Measurements from ENCODE around the gene KLHDC4.
"Not testable (repeated sequence)": the region's sequence is repeated elsewhere in the genome, so short reads cannot be mapped to it uniquely, and the experiment has no call there.

Gene KLHDC4

GRCh38 chr16:87765776-87766484 is at the start of gene KLHDC4:
Gene KLHDC4 (minus strand): TSS chr16:87765986. CDS start chr16:87765890, 96 bp downstream.
- Histone ChIP-seq H3K9me3 (ENCODE audit: insufficient read depth, low read length) (no peaks in the 10 kb centered on the region), H3K36me3 (ENCODE audit: insufficient read depth, insufficient read length, low read length) (peaks cover 40% of the 10 kb centered on the region), H3K27me3 (ENCODE audit: insufficient read depth, insufficient read length) (no peaks in the 10 kb centered on the region), H3K4me3 (ENCODE audit: insufficient read length, low read depth) (peak within 1 kb of the TSS; percentile 95), H3K9ac (ENCODE audit: insufficient read length, low read depth) (peak within 1 kb of the TSS; percentile 91), H3K4me1 (ENCODE audit: insufficient read depth, insufficient read length) (peaks cover 8% of the 10 kb centered on the region)
- TF ChIP-seq YY1 (IDR thresholded peaks at IDR 0.05; ENCODE audit: insufficient read depth, insufficient read length) (peak; percentile 21), SUZ12 (IDR thresholded peaks at IDR 0.05; ENCODE audit: extremely low read depth, insufficient read depth, insufficient read length) (no peak)
- DNase-seq (ENCODE audit: low read depth, low spot score) = peak; percentile 84

GRCh38 chr16:87815567-87815966 is 49.8 kb upstream of the KLHDC4 start:
- Histone ChIP-seq H3K4me3 (ENCODE audit: insufficient read length, low read depth) (no peak overlapping the region), H3K36me3 (ENCODE audit: insufficient read depth, insufficient read length, low read length) (no peaks in the 10 kb centered on the region), H3K9ac (ENCODE audit: insufficient read length, low read depth) (no peak overlapping the region), H3K9me3 (ENCODE audit: insufficient read depth, low read length) (peaks cover 37% of the 10 kb centered on the region), H3K4me1 (ENCODE audit: insufficient read depth, insufficient read length) (peaks cover 11% of the 10 kb centered on the region), H3K27me3 (ENCODE audit: insufficient read depth, insufficient read length) (no peaks in the 10 kb centered on the region)
- TF ChIP-seq YY1 (IDR thresholded peaks at IDR 0.05; ENCODE audit: insufficient read depth, insufficient read length) (no peak), ZNF274 (IDR thresholded peaks at IDR 0.05; ENCODE audit: low read depth, low read length) (no peak), SUZ12 (IDR thresholded peaks at IDR 0.05; ENCODE audit: extremely low read depth, insufficient read depth, insufficient read length) (no peak)
- DNase-seq (ENCODE audit: low read depth, low spot score) = no peak

GRCh38 chr16:87812200-87812656 is 46.4 kb upstream of the KLHDC4 start:
- H3K9ac ChIP-seq (ENCODE audit: insufficient read length, low read depth) = no peak overlapping the region

DNA sequence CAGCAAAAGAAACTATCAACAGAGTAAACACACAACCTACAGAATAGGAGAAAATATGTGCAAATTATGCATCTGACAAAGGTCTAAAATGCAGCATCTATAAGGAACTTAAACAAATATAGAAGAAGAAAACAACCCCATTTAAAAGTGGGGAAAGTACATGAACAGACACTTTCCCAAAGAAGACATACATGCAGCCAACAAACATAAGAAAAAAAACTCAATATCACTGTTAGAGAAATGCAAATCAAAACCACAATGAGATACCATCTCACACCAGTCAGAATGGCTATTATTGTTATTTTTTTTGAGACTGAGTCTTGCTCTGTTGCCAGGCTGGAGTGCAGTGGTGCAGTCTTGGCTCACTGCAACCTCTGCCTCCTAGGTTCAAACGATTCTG is 45.7 kb upstream of the KLHDC4 start:
- not testable (repeated sequence) for H3K9ac ChIP-seq (ENCODE audit: insufficient read length, low read depth); H3K27me3 ChIP-seq (ENCODE audit: insufficient read depth, insufficient read length); H3K4me1 ChIP-seq (ENCODE audit: insufficient read depth, insufficient read length); H3K36me3 ChIP-seq (ENCODE audit: insufficient read depth, insufficient read length, low read length); DNase-seq (ENCODE audit: low read depth, low spot score); H3K4me3 ChIP-seq (ENCODE audit: insufficient read length, low read depth)
- H3K9me3 ChIP-seq (ENCODE audit: insufficient read depth, low read length) = peaks cover 16% of the 10 kb centered on the region; the same call in 1 of the 2 replicates

More at GRCh38 chr16:87812200-87812656, 46.4 kb upstream of the KLHDC4 start:
- Histone ChIP-seq H3K4me1 (ENCODE audit: insufficient read depth, insufficient read length) (peaks cover 4% of the 10 kb centered on the region), H3K27me3 (ENCODE audit: insufficient read depth, insufficient read length) (peaks cover 3% of the 10 kb centered on the region), H3K9me3 (ENCODE audit: insufficient read depth, low read length) (peaks cover 24% of the 10 kb centered on the region), H3K4me3 (ENCODE audit: insufficient read length, low read depth) (no peak overlapping the region), H3K36me3 (ENCODE audit: insufficient read depth, insufficient read length, low read length) (no peaks in the 10 kb centered on the region)
- TF ChIP-seq SUZ12 (IDR thresholded peaks at IDR 0.05; ENCODE audit: extremely low read depth, insufficient read depth, insufficient read length) (no peak), YY1 (IDR thresholded peaks at IDR 0.05; ENCODE audit: insufficient read depth, insufficient read length) (no peak), ZNF274 (IDR thresholded peaks at IDR 0.05; ENCODE audit: low read depth, low read length) (no peak)
- DNase-seq (ENCODE audit: low read depth, low spot score) = no peak

- TF ChIP-seq YY1 (IDR thresholded peaks at IDR 0.05; ENCODE audit: insufficient read depth, insufficient read length) = no peak
- no peak for TF ChIP-seq SUZ12 (IDR thresholded peaks at IDR 0.05; ENCODE audit: extremely low read depth, insufficient read depth, insufficient read length)
- no peak for TF ChIP-seq ZNF274 (IDR thresholded peaks at IDR 0.05; ENCODE audit: low read depth, low read length)
- Histone ChIP-seq H3K4me1 (ENCODE audit: insufficient read depth, insufficient read length) (peaks cover 8% of the 10 kb centered on the region), H3K9me3 (ENCODE audit: insufficient read depth, low read length) (peaks cover 4% of the 10 kb centered on the region; the same call in 1 of the 2 replicates), H3K9ac (ENCODE audit: insufficient read length, low read depth) (no peak overlapping the region), H3K36me3 (ENCODE audit: insufficient read depth, insufficient read length, low read length) (no peaks in the 10 kb centered on the region), H3K27me3 (ENCODE audit: insufficient read depth, insufficient read length) (peaks cover 3% of the 10 kb centered on the region), H3K4me3 (ENCODE audit: insufficient read length, low read depth) (no peak overlapping the region)
- no peak for DNase-seq (ENCODE audit: low read depth, low spot score)
These were observed 43.5 kb upstream of the KLHDC4 start for GRCh38 chr16:87809150-87809902.

- Histone ChIP-seq H3K4me1 (ENCODE audit: insufficient read depth, insufficient read length) (peaks cover 8% of the 10 kb centered on the region), H3K27me3 (ENCODE audit: insufficient read depth, insufficient read length) (peaks cover 3% of the 10 kb centered on the region), H3K4me3 (ENCODE audit: insufficient read length, low read depth) (no peak overlapping the region), H3K9me3 (ENCODE audit: insufficient read depth, low read length) (peaks cover 14% of the 10 kb centered on the region; the same call in 1 of the 2 replicates), H3K9ac (ENCODE audit: insufficient read length, low read depth) (no peak overlapping the region), H3K36me3 (ENCODE audit: insufficient read depth, insufficient read length, low read length) (no peaks in the 10 kb centered on the region)
- no peak for TF ChIP-seq SUZ12 (IDR thresholded peaks at IDR 0.05; ENCODE audit: extremely low read depth, insufficient read depth, insufficient read length)
- no peak for TF ChIP-seq YY1 (IDR thresholded peaks at IDR 0.05; ENCODE audit: insufficient read depth, insufficient read length)
- TF ChIP-seq ZNF274 (IDR thresholded peaks at IDR 0.05; ENCODE audit: low read depth, low read length) = no peak
- DNase-seq (ENCODE audit: low read depth, low spot score) = no peak
These were observed 42.3 kb upstream of the KLHDC4 start for GRCh38 chr16:87808108-87808507.

Data from NT2/D1 (cell line).